Stimulated activated CD8-positive, alpha-beta memory T cell treated with anti-CD3 and anti-CD28 coated beads, Interleukin-15, amount 100 ng/mL, for 1 hour (primary cell): ENCODE results near the gene TMPRSS3.

Source experiments
- DNase-seq: peaks from one replicate; pipeline ENCODE4 v3.0.0-alpha.2; 2020; ENCODE audit warnings: low read depth

TMPRSS3 gene

DNA sequence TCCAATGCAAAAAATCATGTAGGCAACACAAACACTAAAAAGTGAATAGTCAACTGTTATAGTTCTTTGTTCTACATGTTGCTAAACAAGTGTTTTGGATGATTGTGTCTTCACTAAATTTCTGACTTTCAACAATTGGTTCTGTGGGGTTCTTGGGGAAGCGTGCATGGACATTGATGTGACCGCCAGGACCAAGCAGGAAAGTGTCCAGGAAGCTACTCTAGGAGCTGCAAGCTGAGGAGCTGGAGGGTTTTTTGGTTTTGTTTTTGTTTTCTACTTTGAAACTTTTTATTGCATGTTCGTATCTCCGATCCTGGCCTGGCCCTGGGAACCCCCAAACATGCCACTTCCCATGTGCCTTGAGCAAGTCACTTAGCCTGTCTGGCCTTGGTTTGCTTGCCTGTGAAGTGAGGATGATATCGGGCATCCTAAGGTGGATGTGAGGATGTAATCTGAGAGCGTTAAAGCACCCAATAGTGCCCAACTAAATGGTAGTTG is 8.0 kb downstream of the TMPRSS3 start:
- no peak for DNase-seq

DNA sequence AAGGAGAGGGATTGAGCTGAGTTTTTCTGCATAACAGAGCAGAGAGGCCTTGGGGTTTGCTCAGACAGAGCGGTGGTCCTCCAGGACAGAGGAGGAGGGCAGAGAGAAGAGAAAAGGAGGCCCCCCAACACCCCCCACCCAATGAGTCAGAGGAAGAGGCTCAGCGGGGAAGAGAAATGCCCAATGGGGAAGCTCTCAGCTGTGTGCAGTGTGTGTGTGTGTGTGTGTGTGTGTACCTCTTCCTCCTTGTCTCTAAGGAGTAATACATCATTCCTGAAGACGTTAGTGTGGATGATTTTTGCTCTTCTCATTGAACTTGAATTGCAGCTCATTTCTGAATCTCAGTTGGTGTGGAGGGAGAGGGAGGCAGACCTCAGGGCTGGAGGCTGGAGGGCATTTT is 8.7 kb downstream of the TMPRSS3 start:
- no peak for DNase-seq

- DNase-seq, result no peak
These were observed 9.7 kb downstream of the TMPRSS3 start for GRCh38 chr21:42386034-42386591.

GRCh38 chr21:42385619-42386018 is 10.2 kb downstream of the TMPRSS3 start:
- no peak for DNase-seq

DNA sequence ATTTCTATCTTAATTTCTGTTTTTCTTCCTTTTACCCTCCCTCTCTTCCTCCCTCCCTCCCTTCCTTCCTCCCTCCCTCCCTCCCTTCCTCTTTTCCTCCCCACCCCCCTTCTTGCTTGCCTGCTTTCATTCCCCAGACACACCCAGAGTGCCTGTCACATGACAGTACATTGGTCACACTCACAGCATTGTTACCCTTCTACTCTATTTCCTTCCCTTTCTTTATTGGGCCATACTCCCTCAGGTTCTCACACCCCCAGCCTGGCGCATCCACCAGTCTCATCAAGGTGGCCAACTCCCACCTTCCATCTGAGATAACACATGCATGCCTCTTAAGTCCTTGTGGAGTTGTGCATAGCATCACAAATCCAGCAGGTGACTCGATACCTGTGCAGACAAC is 10.9 kb downstream of the TMPRSS3 start:
- no peak for DNase-seq

GRCh38 chr21:42384156-42384945 is 11.5 kb downstream of the TMPRSS3 start:
- no peak for DNase-seq

DNA sequence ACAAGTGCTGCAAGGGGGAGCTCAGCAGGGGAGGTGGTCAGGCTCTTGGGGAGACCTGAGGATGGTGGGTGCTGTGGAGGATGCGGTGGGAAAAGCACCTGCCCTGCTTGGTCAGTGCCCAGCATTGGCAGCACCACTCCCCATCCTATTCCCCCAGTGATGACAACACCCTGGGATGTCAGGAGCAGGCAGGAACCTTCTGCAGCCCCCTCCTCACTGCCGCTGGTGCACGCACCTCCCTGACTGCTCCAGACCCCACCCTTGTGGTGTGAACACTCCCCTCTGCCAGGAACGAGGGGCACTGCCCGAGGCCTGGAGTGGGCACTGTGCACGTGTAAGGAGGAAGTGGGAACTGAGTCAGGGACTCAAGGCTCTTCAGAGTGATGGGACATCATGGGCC is 12.5 kb downstream of the TMPRSS3 start:
- DNase-seq, result no peak

DNA sequence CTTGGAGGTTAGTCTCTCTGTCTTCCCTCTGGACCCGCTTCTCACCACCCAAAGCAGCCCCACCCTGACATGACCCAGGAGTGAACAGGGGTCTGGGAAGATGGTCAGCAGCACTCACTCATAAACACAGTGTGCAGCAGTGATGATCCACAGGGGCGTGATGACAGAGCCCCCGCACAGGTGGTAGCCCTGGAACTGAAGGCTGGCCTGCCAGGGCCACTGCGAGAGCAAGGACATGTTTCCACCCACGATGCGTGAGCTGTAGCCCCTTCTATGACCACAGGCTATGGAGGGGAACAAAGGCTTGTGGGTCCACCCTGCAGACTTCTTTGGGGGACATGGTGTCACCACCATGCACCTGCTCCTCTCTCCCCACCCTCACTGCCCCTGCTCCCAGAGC is 12.9 kb downstream of the TMPRSS3 start:
- no peak for DNase-seq

DNA sequence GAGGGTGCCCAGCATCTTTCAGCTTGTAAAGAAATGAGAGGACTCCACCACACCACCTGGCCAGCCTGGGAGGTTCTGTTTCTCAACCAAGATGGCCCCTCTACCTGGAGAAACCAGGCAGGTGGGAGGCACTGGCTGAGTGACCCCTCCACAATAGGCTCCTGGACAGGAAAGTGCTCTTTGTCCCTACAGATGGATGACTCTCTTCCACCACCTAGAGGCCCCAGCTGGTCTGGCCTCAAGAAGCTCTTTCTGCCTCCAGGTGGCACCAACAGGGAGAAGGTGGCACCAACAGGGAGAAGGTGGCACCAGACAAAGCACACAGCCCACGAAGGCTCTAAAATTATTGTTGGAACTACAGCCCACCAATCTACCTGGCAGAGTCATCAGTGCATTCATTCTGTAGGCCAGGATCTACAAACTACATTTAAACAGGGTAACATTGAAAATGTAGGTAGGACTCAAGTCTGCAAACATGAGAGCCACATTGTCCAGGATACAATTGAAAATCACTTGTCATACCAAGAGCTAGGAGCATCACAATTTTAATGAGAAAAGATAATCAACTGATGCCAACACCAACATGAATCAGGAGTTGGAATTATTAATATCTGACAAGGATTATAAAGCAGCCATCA is 14.4 kb downstream of the TMPRSS3 start:
- DNase-seq, result no peak

DNA sequence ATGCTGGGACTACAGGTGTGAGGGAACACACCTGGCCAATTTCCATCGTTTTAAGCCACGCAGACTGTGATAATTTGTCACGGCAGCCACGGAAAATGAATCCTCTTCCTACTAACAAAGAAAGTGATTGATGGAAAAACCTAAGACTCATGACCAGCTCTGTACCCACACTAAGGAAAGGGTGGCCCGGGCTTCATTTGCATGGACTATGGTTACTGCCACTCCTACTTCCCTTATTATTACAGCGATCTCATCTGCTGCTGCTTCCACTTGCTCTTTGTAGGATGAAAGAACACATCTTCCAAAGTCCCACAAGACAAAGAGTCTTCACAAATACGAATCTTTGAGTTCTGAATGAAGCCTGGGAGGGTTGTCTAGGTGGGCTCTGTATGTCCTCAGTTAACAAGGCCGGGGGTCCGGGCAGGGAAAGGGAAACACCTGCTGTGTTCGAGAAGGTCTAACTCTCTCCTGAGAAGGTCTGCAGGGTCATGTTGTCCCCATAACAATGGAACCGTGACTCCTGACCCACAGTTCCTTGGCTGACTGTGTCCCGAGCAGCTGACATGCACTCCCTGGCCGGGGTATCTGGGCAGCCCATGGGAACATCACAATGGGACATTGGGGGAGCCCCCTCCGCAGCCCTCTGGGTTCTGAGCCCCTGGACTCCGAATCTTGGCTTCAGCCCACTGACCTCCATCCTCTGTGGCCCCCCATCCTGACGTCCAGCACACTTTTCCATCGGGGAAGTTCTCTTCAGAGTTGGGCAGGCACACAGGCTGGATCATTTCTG is 16.2 kb downstream of the TMPRSS3 start:
- no peak for DNase-seq

GRCh38 chr21:42378418-42378817 is 17.4 kb downstream of the TMPRSS3 start:
- DNase-seq, result no peak

- DNase-seq, result no peak
These were observed 17.9 kb downstream of the TMPRSS3 start for GRCh38 chr21:42377951-42378340.

DNA sequence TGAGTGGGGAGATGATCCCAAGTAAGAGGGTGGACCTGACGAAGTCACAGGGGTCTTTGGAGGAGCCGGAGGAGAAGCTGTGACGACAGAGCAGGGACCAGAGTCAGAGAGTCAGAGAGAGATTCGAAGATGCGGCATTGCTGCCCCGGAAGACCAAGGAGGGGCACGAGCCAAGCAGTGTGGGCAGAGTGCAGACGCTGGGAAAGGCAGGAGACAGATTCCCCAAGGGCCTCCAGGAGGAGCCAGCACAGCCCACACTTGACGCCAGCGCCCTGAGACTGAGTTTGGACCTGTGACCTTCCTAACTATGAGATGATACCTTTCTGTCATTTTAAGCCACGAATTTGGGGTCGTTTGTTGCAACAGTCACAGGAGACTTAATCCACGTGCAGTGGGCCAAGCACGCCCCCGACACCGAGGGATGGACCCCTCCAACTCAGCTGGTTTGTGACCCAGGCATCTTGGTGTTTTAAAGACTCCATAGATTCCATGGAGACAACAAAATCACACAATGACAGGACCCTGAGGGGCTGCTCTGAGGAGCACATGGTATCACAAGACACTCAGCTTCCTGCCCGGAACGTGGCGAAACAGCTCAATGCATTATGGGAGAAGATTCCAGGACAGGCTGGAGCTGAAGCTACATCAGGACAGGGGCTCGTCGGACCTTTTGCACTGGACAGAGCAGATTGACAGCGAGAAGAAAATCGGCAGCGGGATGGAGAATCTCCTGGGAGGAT is 18.5 kb downstream of the TMPRSS3 start:
- DNase-seq, result no peak

DNA sequence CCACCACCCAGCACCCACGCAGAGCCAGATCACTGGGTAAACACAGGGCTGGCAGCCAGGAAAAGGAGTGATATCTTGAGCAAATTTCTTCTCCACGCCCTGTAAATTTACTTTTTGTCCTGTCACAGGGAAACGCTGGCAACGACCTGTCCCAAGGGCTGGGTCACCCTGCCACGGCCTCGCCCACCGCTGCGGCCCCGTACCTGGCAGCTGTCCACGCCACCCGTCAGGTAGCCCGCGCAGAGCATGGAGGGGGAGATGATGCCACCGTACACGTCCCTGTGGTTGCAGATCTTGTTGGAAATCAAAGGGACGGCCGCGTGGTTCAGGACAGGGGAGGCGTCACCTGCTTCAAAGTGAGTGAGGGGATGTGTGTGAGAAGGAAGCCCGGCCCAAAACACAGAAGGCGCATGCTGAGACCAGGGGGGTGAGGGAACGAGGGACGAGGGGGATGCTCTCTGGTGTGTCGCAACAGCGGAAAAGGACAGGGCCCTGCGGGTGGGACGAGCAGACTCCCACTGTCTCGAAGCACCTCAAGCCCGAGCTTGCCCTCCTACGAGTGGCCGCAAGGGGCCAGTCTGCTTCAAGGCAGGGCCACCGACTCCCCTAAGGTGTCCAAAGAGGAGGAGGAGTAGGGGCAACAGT is 19.4 kb downstream of the TMPRSS3 start:
- DNase-seq, result no peak

DNA sequence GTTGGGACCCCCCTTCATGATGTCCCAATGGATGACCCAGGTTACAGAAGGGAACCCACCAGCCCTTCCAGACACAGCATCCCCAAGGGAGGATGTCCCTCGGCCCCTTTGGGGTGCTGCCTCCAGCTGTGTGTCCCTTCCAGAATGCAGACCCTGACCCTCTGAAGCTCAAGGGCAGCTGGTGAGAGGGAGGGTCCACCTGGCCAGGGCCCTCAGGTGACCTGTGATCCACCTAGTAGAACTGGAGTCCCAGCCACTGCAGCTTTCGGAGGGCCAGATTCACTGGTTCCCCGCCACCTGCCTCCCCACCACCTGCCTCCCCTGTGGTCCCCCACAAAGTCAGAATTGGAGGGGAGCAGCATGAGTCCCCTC is 19.9 kb downstream of the TMPRSS3 start:
- DNase-seq, result no peak

GRCh38 chr21:42375506-42375905 is 20.3 kb downstream of the TMPRSS3 start:
- no peak for DNase-seq

DNA sequence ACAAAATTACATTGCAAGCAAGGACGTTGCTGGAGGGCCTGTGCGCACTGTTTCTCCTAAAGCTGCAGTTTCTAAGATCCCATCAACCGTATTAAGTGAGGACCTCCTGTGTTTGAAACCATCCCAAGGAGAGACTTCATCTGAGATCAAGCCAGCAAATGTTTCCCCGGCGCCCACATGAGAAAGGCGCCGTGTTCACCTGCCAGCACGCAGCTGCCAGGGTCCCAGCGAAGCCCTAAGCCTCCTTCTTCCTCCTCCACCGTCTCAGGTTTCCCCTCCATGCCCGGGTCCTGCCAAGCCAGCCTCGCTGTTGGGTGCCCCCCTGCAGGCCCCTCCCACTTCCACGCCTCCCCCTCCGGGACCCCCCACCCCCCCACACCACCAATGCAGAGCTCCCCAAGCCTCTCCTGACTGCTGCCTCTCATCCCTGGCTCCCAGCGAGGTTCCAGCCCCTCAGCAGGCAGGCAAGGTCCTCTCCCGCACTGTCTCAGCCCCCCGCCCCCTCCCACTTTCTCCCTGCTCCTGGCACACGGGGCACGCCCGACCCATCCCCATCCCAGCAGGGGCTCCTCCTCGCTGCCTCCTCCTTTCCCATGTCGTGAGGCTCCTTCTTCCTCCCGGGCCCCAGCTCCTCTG is 20.9 kb downstream of the TMPRSS3 start:
- no peak for DNase-seq

DNA sequence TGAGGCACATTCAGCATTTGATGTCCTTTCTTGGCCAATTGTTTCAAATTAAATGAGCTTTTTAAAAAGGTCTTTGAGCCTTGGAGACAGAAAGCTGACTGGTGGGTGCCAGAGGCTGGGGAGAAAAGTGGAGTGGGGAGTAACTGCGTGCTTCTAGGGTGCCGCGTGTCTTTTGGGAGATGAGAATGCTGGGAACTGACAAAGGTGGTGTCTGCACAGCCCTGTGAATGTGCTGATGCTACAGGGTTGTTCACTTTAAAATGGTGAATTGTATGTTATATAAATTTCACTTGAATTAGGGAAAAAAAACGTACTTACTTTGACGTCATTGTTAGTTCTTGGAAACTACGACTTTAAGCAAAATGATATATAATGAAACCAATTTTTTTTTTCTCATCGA is 21.4 kb downstream of the TMPRSS3 start:
- no peak for DNase-seq

DNA sequence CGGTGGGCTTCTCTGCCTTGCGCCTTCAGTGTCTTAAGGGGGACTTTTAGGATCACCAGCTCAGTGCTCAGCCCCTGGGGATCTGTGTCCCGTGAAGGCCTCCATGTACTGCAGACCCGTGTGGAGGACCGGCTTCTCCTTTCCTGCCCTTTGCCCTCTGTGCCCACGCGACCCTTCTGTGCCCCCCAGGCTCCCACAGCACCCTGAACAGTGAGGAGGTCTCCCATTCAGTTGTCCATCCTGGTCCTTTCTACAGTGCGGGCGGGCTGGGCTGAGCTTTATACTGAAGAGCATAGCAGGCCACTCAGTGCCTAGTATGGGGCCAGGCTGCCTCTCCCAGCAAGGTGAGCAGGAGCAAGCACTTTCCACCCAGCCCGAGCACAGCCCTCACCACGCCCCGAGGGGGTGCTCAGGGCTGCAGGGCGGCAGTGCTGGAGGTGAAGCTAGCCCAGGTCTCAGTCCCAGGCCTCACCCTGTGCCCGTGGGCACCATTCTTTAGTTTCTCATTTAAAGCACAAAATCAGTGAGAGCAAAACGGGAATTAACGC is 21.9 kb downstream of the TMPRSS3 start:
- no peak for DNase-seq

GRCh38 chr21:42373196-42373907 is 22.5 kb downstream of the TMPRSS3 start:
- no peak for DNase-seq
